ENCODE results near the gene OR52W1.

DNA sequence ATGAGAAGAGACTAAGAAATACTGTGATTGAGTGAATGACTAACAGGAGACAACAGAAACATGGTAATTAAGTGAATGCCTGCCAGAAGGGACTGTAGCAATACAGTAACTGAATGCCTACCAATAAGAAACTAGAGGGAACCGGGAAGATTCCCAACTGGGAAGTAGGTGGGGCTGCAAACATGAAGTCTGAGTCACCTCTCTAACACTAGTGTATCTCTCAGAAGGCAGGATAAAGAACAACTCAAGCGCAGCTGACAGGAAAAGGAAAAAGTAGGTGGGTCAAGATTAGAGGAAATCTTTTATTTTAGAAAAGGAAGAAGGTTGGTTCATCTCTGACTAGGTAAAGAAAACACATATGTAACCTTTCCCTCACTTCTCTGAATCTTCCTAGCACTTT, 20.3 kb downstream of the OR52W1 start:
- TF ChIP-seq CTCF (conservative IDR thresholded peaks at IDR 0.05; ENCODE audit: low read depth, low read length) (no peak), EZH2 (IDR thresholded peaks at IDR 0.05; ENCODE audit: borderline replicate concordance, low read depth, low read length, poor library complexity, severe bottlenecking) (no peak)

Data from A673 (cell line).